Epithelial cell of prostate (primary cell): ENCODE measurements around the gene ARFGEF3.

ENCODE experiments used
- DNase-seq: peaks from one replicate; pipeline ENCODE4 v3.0.0-alpha.2; 2011; ENCODE audit warnings: low read depth, low spot score
- H3K27ac ChIP-seq: fragments of 450-650 bp; 2 replicates; pipeline ENCODE4 v1.5.1; 2017; ENCODE audit warnings: mild to moderate bottlenecking

ARFGEF3 gene

DNA sequence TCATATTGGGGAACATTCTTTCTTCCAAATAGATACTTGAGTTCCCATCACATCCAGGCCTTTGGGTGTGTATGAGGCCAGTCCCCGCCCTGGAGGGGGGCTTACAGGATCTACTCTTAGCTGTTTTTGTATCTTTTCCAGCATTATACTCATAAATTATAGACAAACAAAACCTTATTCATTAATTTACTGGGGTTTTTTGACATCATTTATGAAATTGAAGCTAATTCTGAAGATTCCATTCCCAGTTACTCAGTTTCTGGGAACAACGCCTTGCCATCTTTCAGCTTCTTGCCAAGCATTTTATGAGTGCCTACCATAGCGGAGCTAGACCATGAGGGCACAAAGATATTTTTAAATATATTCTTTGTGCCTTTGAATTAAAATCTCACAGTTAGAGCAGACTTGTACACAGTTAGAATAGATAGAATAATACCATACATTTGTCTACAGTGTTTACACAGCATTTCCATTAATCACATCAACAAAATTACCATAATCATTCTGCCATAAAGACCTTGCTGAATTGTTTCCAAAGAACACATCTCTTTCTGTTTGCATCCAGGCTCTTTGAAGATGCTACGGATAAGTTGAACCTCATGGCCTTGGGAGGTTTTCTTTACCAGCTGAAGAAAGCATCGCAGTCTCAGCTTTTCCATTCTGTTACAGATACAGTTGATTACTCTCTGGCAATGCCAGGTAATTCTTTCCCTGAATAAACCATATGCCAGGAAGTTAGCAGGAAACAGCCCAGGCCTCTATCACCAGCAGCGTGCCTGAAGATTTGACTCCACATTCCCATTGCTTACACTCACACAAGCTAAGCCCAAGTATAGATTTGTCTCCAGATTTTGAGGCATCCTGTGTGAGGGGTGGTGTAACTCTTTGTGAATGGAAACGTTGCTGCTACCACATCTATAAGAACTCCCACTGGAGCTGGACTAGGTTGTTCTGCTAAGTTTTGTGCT, 132.0 kb downstream of the ARFGEF3 start:
- H3K27ac ChIP-seq = no peak overlapping the region
- DNase-seq = no peak

DNA sequence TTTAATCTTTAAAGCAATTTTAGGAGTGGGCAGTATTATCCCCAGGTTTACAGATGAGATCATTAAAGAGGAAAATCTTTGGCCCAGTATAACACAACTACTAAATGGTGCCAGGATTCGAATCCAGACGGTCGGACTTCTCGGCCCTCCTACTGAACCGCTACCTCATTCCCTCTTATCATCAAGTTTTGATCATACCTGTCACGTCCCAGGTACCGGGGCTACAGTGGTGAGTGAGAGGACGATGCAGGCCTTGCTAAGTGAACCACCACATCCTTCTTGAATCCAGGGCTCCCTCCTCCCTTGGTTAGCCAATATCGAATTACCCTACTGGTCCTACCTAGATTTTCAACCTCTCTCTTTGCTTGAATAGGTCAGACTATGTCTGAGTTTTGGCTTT, 134.6 kb downstream of the ARFGEF3 start:
- no peak for DNase-seq
- H3K27ac ChIP-seq = no peak overlapping the region

DNA sequence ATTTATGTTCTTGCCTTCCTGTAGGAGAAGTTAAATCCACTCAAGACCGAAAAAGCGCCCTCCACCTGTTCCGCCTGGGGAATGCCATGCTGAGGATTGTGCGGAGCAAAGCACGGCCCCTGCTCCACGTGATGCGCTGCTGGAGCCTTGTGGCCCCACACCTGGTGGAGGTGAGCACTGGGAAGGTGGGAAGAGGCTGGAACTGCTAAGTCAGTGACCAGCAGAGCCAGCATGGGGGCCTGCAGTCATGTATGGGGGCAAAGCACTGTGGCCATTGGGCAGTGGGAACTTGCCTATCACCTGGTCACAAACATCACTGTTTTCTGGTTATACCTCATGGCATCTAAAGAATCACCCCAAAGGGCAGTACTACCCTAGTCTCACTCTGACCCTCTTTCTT, 135.0 kb downstream of the ARFGEF3 start:
- no peak for DNase-seq
- no peak overlapping the region for H3K27ac ChIP-seq

DNA sequence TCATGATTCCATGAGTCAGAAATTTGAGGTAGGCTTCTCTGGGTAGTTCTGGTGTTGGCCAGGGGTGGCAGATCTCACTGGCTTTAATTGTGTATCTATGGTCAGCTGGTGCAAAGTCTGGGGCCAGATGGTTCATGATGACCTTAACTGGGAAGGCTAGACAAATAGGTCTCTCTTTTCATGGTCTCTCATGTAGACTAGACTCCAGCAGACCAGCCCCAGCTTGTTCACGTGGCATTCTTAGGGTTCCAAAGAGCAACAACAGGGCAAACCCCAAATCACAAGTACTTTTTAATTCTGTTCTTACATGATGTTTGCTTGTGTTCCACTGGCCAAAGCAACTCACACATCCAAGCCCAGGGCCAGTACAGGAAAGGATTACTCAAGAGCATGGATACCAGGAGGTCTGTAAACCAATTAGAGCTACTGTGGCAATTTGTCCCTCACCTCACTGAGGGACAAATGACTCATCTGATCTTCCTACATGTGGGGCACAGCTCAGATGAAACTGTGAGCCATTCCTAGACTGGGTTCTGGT, 136.1 kb downstream of the ARFGEF3 start:
- peak overlapping the region; percentile 24 for H3K27ac ChIP-seq
- no peak for DNase-seq

DNA sequence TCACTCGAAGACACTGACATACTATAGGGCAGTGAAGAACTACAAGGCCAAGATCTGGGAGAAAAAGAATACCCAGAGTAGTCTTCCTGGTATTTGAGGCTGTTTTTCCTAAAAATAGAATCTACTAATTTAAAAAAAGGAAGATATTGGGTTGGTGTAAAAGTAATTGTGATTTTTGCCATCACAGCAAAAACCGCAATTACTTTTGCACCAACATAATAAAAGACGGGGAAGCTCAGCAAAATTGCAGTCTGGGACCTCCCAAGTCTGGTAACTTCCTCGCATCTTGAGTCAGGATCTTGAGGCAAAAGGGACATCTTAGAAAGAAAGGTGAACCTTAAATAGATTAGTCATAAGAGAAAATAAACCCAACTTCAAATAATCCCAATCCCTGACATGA, 138.7 kb downstream of the ARFGEF3 start:
- no peak for DNase-seq
- no peak overlapping the region for H3K27ac ChIP-seq

DNA sequence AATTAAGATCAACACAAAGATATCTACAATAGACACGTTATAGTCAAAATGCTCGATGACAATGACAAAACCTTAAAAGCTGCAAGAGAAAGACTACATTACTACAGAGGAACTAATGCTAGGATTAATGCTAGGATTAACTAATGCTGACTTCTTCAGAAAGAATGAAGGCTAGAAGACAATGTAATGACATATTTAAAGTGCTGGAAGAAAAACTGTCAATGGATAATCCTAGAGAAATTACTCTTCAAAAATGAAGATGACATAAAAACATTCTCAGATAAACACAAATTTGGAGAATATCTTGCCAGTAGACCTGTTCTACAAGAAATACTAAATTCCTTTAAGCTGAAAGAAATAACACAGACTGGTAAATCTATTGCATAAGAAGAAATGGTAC, 140.8 kb downstream of the ARFGEF3 start:
- H3K27ac ChIP-seq = peak overlapping the region; percentile 26
- no peak for DNase-seq

DNA sequence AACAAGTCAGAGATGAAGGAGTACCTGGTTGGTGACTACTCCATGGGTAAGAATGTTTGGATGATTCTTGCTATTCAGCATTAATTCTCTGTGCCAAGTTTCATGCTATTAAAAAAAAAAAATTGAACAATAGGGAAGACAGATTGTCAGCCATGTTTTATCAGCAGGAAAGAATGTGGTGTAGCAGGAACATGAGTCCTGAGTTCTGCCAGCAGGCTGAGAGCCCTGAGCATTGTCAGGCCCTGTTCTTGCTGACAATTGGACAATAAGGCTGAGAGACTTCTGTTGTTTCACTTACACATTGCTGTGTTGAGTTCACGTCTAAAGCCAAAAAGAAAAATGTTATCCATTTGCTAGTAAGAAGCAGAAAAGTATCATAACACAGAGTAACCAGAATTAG, 145.6 kb downstream of the ARFGEF3 start:
- H3K27ac ChIP-seq = peak overlapping the region; percentile 91
- peak; percentile 88 for DNase-seq

DNA sequence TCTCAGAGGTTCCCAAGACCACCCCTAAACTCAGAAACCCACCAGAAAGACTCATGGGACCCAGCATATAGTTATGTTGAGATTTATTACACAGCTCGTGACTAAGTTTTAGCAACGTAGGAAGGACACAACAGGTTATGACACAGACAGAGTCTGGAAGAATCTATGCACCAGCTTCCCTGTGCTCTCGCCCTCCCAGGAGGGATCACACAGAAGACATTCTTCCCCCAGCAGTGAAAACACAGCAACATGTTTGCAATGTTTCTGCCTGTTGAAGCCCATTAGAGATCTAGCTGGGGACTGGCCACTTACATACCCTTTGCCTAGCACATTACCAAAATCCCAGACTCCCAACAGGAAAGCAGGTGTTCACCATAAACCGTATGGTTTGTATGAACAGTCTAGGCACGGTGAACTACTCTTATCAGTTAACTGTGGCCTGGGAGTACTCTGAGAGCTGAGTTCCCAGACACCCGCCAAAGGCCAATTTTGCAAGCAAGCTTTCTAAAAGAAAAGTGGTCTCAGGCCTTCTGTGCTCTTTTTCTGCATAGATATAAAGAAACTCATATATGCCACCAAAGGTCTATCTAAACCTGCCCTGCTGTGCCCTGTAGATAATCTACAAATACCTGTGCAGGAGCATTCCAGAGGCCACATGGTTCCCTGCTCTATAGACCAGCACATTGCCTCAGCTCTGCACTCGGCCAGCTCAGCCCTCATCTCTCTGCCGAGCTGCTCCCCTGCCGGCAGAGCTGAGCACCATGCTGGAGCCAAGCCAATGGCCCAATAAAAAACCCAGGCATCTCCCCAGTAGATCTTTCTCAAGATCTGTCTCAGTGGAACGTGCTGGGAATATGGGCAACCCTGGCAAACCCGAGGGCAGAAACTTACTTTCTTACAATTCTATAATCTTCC, 146.3 kb downstream of the ARFGEF3 start:
- DNase-seq = no peak

DNA sequence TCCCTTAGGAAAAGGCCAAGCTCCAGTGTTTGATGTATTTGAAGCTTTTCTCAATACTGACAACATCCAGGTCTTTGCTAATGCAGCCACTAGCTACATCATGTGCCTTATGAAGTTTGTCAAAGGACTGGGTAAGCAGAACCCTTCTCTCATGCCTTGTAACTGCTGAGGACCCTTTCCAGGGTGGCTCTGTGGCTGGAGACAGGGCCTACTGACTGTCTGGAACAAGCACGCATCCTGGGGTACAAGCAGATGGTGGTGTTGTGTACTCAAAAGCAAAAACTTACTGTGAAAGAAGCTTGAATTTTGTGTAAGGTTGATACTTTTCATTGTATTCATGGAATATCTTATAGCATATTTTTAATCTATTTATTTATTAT, 147.0 kb downstream of the ARFGEF3 start:
- peak overlapping the region; percentile 91 for H3K27ac ChIP-seq

More for the DNA sequence above, 146.3 kb downstream of the ARFGEF3 start:
- H3K27ac ChIP-seq = peak overlapping the region; percentile 91

DNA sequence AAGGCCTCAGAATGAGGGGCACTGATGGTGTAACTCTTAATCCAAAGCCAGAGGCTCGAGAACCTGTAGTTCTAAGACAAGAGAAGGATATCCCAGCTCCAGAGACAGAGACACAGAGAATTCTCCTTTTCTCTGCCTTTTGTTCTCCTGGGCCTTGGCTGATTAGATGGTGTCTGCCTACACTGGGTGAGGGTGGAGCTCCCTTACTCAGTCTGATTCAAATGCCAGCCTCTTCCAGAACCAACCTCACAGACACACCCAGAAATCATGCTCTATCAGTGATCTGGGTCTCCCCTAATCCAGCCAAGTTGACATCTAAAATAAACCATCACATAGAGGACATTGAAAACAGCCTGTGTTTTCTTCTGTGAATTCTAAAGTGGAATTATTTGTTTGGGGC, 148.0 kb downstream of the ARFGEF3 start:
- DNase-seq = no peak

More for the DNA sequence above, 147.0 kb downstream of the ARFGEF3 start:
- DNase-seq = no peak

DNA sequence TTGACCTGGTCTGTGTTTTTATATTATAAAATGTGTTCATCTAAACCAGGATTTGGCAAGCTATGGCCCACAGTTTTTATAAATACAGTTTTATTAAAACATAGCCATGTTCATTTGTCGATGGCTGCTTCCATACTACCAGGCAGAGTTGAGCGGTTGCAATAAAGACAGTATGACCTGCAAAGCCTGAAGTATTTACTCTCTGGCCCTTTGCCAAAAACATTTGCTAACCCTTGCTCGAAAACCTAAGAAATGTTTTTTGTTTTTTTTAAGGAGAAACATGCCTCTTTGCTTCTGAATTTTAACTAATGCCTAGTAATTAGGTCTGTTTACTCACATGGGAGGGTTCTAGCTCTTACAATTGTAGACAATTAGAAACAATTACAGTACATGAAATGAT, 148.6 kb downstream of the ARFGEF3 start:
- peak overlapping the region; percentile 91 for H3K27ac ChIP-seq
- DNase-seq = no peak

More for the DNA sequence above, 148.0 kb downstream of the ARFGEF3 start:
- peak overlapping the region; percentile 91 for H3K27ac ChIP-seq

DNA sequence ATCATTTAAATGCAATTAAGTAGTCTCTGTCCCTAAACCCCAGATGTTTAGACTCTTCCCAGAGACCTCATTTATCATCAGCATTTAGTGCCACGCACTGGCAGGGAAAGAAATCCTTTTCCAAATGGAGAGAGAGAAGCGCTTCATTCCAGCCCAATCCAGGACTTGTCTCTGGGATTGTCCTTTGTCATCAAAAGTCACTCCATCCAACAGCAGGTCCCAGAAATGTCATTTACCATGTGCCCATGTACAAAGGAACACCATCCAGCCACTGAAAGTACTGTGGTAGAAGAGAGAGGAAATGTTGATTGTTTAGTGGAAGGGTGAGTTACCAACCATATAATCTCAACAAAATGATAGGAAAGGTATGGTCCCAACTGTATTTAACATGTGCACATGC, 149.1 kb downstream of the ARFGEF3 start:
- no peak overlapping the region for H3K27ac ChIP-seq
- DNase-seq = no peak

DNA sequence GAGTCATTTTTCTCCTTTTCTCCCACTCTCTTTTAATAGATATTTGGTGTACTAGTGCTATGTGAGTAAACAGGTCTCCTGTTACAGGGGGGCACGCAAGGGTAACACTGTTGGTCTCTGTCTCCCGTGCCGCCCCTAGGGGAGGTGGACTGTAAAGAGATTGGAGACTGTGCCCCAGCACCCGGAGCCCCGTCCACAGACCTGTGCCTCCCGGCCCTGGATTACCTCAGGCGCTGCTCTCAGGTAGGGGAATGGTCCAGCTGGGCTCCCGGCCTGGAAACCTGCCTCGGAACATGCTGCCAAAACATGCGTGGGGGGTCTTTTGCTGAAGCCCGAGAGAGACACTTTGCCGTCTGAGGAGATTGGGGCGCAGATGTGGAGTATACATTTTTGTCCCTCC, 149.5 kb downstream of the ARFGEF3 start:
- no peak overlapping the region for H3K27ac ChIP-seq
- no peak for DNase-seq

DNA sequence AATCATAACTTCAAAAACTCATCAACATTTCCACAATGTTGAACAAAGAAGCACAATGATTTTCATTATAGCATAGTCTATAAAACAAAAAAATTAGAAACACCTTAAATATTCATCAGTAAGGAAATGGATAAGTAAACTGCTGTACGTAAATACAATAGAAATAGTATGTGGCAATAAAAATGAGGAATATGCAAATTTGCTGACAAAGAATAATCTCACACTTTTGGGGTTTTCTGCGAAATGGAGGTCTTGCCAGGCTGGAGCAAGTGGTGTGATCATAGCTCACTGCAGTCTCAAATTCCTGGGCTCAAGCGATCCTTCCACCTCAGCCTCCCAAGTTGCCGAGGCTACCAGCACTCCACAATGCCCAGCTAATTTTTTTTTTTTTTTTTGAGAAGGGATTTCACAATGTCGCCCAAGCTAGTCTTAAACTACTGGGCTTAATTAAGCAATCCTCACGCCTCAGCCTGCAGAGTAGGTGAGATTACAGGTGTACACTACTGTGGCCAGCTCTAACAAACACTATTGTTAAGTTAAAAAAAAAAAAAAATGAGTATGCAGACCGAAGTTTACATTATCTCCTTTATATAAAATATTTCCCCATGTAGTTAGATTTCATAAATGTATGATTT, 157.1 kb downstream of the ARFGEF3 start:
- no peak for DNase-seq
- H3K27ac ChIP-seq = no peak overlapping the region

DNA sequence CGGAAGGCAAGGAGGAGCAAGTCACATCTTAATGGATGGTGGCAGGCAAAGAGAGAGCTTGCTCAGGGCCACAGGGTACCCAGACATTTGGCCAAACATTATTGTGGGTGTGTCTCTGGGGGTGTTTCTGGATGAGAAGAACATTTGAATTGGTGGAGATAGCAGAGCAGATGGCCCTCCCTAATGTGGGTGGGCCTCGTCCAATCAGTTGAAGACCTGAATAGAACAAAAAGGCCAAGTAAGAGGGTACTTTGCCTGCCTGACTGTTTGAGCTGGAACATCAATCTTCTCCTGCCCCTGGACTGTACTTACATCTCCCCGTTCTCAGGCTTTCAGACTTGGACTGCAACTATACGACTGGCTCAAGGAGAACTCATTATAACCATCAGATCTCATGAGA, 160.2 kb downstream of the ARFGEF3 start:
- no peak overlapping the region for H3K27ac ChIP-seq
- no peak for DNase-seq

DNA sequence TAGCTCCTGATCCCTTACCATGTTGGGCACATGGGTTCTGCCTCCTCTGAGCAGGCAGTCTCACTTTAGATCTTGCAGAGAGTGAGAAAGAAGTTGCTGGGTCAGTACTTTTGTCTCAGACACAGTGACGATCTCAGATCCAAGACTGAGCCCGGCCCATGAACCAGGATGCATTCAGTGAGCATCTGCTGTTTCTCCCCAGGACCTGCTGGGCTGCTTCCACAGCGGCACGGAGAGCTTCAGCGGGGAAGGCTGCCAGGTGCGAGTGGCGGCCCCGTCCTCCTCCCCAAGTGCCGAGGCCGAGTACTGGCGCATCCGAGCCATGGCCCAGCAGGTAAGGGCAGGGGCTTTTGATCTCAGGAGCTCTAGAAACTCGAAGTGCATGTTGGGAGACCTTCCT, 162.1 kb downstream of the ARFGEF3 start:
- H3K27ac ChIP-seq = no peak overlapping the region
- no peak for DNase-seq

DNA sequence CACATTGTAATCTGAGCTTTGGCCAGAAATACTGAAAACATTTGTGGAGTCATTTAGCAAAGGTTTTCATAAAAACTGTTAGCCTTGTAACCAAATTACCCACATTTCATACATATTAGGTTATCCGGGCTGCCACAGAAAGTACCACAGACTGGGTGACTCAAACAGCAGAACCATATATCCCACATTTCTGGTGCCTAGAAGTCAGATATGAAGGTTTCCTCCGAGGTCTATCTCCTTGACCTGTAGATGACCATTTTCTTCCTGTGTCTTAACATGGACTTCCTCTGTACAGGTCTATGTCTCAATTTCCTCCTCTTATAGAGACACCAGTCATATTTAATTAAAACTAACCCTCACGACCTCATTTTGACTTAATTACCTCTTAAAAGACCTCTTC, 166.5 kb downstream of the ARFGEF3 start:
- DNase-seq = no peak
- no peak overlapping the region for H3K27ac ChIP-seq

DNA sequence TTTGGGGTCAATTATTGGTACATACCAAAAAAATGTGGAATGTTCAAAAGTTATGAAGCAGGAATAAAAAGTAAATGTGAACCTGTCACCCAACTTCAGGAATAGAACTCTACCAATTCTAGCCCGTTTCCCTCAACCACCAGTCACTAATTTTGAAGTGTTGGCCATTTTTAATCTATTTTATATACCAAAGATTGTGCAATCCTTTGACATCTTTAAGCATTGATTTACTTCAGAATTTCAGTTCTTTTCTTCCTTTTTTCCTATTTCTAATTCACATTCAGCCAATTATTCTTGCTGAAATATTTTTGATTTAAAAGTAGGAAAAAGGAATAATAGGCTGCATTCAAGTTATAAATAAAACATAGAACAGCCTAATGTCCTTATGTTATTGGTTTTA, 169.0 kb downstream of the ARFGEF3 start:
- H3K27ac ChIP-seq = no peak overlapping the region
- DNase-seq = no peak

DNA sequence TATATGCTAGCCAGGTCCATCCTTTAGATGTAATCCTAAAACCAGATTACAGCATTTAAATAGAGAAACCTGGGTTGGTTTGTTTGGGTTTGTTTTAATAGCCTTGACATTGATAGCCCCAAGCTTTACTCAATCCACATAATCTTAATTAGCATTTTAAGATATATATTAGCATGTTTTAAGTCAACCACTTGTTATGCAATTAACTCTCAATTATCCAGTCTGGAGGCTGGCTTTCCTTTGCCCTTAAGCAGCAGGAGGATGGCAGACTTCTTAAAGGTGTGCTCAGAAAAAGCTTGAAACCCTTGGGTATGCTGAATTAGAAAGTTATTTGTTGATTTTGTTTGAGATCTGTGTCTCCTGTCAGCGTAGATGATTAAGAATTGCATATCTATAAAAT, 169.7 kb downstream of the ARFGEF3 start:
- no peak for DNase-seq
- H3K27ac ChIP-seq = no peak overlapping the region

DNA sequence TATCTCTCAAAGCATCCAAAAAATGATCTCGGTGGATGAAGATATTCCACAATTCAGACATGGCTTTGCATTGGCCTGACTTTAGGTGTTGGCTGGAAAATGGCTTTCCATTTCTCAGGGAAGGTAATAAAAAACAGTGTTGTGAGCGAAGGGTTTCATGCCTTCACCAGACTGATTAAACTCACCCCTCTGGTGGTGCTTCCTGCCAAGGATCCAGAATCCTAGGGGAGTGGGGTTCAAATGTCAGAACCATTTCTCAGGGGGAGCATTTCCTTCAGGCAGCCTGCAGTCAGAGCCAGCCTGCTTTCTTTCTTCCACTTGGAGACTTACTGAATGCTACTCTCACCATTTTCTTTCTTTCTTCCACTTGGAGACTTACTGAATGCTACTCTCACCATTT, 170.2 kb downstream of the ARFGEF3 start:
- no peak overlapping the region for H3K27ac ChIP-seq
- no peak for DNase-seq
